Cardiac muscle cell (in vitro differentiated cells and primary cell): ENCODE data around the gene TGIF2. TPM values are rescaled to one million over a fixed set of nuclear protein-coding genes. Genes with fewer than 3 reads are reported as not detected.

Experiments
- DNase-seq, 2 donors: peaks; one replicate each; pipeline versions ENCODE4 v3.0.0 to v3.0.0-alpha.2; 2010 to 2017; ENCODE audit warnings: low read depth in 1 of 2, low spot score in 1 of 2
- H3K27ac ChIP-seq: fragments of 200-600 bp; sonication (generic); 2 replicates; pipeline ENCODE4 v1.5.1; 2016
- H3K27me3 ChIP-seq: fragments of 200-600 bp; sonication (generic); 2 replicates; pipeline ENCODE4 v1.6.0; 2016; ENCODE audit warnings: control low read depth
- H3K36me3 ChIP-seq: fragments of 200-600 bp; sonication (generic); 2 replicates; pipeline ENCODE4 v1.5.1; 2016; ENCODE audit warnings: control low read depth
- H3K4me1 ChIP-seq: fragments of 200-600 bp; sonication (generic); 2 replicates; pipeline ENCODE4 v1.8.1; 2017; ENCODE audit warnings: low read depth, mild to moderate bottlenecking, mixed run types
- H3K4me3 ChIP-seq: fragments of 200-600 bp; sonication (generic); 2 replicates; pipeline ENCODE4 v1.5.1; 2016; ENCODE audit warnings: mild to moderate bottlenecking
- H3K9me3 ChIP-seq: fragments of 200-600 bp; sonication (generic); 2 replicates; pipeline ENCODE4 v1.5.1; 2017; ENCODE audit warnings: low read depth, mild to moderate bottlenecking, control low read depth
- CTCF ChIP-seq: IDR thresholded peaks from 2 replicates; pipeline ENCODE4 v1.5.1; 2012; ENCODE audit warnings: low read depth, mild to moderate bottlenecking, low read length
- polyA plus RNA-seq: library from polyadenylated mRNA; unstranded; fragments of >200 nt; fragmentation: Nextera tagmentation; extraction: Ambion mirVana; gene quantifications from 2 replicates; pipeline ENCODE4 v1.2.1, GENCODE V29; 2016
- total RNA-seq: library from RNA; depleted of rRNA; stranded (reverse); fragments of >200 nt; gene quantifications from 2 replicates; pipeline ENCODE4 v1.2.3, GENCODE V29; 2016

Gene TGIF2
- total and polyA plus RNA-seq, 2 experiments from 2014 or later: 59.4 to 69.5 TPM

GRCh38 chr20:36641506-36641843 is 68.1 kb downstream of the TGIF2 start:
- no peak for TF ChIP-seq CTCF
- no peaks in the 10 kb centered on the region for H3K36me3 ChIP-seq
- H3K9me3 ChIP-seq: no peaks in the 10 kb centered on the region
- no peak overlapping the region for H3K27ac ChIP-seq
- DNase-seq: no peak
- no peaks in the 10 kb centered on the region for H3K4me1 ChIP-seq
- H3K27me3 ChIP-seq: no peaks in the 10 kb centered on the region
- no peak overlapping the region for H3K4me3 ChIP-seq

DNA sequence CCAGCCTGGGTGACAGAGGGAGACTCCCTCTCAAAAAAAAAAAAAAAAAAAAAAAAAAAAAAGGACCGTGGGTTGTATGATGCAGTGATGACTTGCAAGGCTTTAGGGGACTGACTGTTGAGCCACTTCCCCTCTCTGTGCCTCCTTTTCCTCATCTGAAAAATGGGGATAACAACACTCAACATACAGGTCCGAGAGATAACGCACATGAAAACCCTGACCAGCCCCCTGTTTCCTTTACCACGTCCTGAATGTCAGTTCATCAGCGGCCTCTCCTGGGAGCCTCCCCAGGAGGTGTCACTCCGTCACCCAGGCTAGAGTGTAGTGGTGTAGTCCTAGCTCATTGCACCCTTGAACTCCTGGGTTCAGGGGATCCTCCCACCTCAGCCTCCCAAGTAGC is 68.7 kb downstream of the TGIF2 start:
- no peak for DNase-seq
- Histone ChIP-seq H3K9me3 (no peaks in the 10 kb centered on the region), H3K27me3 (no peaks in the 10 kb centered on the region)

More for the DNA sequence above, 68.7 kb downstream of the TGIF2 start:
- H3K4me1 ChIP-seq: peaks cover 2% of the 10 kb centered on the region
- no peak overlapping the region for H3K27ac ChIP-seq
- H3K36me3 ChIP-seq: no peaks in the 10 kb centered on the region
- no peak for TF ChIP-seq CTCF
- no peak overlapping the region for H3K4me3 ChIP-seq

Other genes with a start within 250 kb of the TGIF2 start
- gene MYL9, start 32.1 kb upstream of the TGIF2 start, total RNA-seq: 579 and 882 TPM in 2 replicates
- 1,085 and 1,624 TPM in 2 replicates for gene MYL9, start 32.1 kb upstream of the TGIF2 start, polyA plus RNA-seq
- gene RAB5IF, start 32.2 kb downstream of the TGIF2 start, total RNA-seq: 88.0 and 123 TPM in 2 replicates
- gene RAB5IF, start 32.2 kb downstream of the TGIF2 start, polyA plus RNA-seq: 114 and 162 TPM in 2 replicates
- 0.11 and 0.21 TPM in 2 replicates for gene SLA2, start 72.6 kb downstream of the TGIF2 start, total RNA-seq
- not detected in 2 replicates for gene SLA2, start 72.6 kb downstream of the TGIF2 start, polyA plus RNA-seq
- 29.1 and 31.1 TPM in 2 replicates for gene NDRG3, start 172.5 kb downstream of the TGIF2 start, total RNA-seq
- gene NDRG3, start 172.5 kb downstream of the TGIF2 start, polyA plus RNA-seq: 43.4 and 58.7 TPM in 2 replicates
- 10.2 and 13.7 TPM in 2 replicates for gene DSN1, start 200.2 kb downstream of the TGIF2 start, total RNA-seq
- 12.4 and 18.6 TPM in 2 replicates for gene DSN1, start 200.2 kb downstream of the TGIF2 start, polyA plus RNA-seq